IPS DF 4.7 (cell line): ENCODE measurements around the gene AIF1L.

Experiments used
- DNase-seq: peaks from one replicate; pipeline ENCODE4 v3.0.0-alpha.2; 2013; ENCODE audit warnings: low spot score; ENCODE audit errors: extremely low read depth

AIF1L gene

DNA sequence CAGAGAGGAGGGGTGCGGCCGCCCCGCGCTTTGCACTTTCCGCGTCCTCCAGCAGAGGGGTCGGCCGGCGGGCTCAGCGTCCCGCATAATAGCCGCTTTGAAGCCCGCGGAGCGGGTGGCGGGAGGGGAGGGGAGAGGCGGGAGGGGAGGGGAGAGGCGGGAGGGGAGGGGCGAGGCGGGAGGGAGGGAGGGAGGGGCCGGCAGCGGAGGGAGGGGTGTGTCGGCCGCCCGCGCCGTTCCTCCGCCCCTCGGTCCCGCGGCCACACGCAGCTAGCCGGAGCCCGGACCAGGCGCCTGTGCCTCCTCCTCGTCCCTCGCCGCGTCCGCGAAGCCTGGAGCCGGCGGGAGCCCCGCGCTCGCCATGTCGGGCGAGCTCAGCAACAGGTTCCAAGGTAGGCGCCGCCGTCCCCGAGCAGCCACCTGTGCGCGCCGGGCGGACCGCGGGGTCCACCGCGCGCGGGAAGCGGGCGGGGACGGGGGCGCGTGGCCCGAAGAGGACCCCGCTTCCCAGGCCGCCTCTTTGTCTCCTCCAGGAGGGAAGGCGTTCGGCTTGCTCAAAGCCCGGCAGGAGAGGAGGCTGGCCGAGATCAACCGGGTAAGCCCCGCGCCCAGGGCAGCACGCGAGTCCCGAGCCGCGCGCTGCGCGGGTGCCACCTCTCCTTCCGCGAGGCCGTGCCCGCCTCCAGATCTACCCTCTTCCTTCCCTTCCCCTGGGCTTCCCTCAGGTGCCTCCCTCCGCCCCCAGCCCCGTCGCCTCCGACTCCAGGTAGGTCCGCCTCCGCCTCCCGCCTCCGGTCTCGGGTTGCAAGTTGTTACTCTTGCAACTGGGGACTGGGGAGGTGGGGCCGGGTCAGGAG lies at the start of gene AIF1L:
Gene AIF1L, plus strand, starts transcription at position 263 of the 857 bp plus-strand sequence. Its CDS starts 99 bp downstream, at position 362.
- DNase-seq = no peak

DNA sequence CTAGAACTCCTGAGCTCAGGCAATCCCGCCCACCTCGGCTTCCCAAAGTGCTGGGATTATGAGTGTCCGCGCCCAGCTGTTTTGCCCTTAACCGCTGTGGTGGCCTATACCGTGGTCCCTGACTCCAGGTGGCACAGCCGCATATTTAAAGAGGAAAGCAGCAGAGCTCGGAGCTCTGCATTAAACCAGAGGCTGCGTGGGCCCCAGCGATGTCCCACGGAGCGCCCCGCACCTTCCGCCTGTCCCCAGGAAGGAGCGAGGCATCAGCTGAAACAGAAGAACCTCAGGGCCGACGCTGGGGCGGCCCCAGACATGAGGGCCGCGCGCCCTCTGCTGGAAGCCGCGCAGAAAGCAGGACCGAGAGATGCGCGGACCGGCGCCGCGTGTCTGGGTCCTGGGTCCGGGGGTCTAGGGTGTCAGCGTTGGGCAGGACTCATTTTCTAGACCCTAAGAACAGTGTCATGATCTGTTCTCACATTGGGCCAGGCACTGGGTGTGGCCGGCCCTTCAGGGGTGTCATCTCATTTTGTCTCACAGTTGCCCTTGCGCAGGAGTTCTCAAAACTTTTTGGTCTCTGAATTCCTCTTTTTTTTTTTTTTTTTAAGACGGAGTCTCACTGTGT lies 49.6 kb upstream of the AIF1L start:
- peak; percentile 33 for DNase-seq

DNA sequence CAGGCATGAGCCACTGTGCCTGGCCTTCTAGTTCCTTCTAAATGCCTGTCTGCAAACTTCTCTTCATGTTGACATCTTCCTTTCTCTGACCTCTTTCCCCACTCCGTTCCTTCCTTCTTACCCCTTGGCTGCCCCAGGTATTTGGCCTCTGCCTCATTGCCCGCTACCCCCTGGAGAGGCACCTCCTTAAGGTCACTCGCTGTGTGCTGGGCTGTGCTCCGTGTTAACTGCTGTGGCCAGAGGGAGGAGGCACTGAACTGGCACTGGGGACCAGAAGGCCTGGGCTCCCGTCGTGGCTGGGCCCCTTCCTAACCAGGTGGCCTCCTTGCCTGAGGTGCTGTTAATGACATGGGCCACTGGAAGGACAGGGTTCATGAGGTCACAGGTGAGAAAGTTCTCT lies 48.0 kb upstream of the AIF1L start:
- DNase-seq = no peak

DNA sequence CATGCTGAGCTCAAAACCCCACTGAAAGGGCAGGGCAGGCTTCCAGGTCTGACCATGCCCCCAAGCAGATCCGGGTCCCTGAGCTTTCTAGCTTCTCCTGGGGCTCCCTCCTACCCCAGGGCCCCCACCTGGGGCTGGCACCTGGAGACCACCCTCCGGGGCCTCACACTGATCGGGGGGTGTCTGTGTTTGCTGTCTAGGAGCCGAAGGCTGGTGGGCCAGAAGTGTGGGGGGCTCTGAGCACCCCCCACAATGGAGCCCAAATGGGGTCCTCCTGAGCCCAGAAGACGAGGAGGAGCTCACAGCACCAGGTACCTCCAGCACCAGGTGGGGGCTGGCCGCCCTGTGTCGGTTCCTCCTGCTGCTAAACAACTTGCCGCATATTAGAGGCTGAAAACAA lies 47.5 kb upstream of the AIF1L start:
- no peak for DNase-seq

DNA sequence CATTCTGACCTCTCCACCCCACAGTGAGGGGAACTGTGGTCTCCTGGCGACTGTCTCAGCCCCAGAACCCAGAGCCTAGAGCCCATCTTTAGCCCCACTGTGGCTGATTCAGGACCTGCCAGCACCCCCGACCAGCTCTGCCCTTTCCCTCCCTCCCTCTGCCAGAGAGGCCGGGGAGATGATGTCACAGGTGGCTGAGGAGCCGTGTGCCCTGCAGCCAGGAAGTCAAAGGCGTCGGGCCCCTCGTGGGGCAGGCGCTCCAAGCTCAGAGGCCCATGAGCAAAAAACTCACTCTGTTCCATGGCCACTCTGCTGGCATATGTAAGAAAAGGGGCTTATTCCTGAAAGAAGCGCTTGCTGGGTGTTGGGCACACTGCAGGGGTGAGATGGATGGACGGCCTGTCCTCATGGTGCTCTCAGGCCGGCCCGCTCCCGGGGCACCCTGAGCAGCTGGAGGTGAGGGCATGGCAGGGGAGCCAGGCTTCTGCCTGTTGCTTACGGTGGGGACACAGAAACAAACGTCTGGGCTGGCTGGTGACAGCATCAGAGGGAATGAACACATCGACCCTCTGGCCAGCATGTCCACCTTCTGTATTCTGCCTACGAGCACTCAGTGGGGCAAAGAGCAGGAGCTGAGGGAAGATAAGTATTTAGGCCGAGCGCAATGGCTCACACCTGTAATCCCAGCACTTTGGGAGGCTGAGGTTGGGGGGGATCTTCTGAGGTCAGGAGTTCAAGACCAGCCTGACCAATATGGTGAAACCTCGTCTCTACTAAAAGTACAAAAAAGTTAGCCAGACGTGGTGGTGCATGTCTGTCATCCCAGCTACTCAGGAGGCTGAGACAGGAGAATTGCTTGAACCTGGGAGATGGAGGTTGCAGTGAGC lies 46.3 kb upstream of the AIF1L start:
- DNase-seq = no peak

DNA sequence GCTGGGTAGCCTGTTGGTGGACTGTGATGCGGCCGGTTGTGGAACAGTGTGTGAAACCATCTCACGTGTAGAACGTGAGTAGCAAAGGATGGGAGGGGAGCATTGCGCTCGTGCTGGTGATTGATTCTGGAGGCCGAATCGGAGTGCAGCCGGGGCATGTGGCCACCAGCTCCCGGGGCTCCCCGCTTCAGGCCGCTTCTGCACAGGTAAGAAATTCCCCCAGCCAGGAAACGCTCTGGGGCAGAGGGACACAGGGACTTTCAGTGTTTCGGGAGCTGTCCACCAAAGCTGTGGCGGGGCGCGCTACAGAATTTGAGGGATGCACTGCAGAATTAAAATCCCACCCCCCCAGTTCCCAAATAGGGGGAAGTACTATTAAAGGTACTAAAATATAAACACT lies 45.5 kb upstream of the AIF1L start:
- DNase-seq = no peak

DNA sequence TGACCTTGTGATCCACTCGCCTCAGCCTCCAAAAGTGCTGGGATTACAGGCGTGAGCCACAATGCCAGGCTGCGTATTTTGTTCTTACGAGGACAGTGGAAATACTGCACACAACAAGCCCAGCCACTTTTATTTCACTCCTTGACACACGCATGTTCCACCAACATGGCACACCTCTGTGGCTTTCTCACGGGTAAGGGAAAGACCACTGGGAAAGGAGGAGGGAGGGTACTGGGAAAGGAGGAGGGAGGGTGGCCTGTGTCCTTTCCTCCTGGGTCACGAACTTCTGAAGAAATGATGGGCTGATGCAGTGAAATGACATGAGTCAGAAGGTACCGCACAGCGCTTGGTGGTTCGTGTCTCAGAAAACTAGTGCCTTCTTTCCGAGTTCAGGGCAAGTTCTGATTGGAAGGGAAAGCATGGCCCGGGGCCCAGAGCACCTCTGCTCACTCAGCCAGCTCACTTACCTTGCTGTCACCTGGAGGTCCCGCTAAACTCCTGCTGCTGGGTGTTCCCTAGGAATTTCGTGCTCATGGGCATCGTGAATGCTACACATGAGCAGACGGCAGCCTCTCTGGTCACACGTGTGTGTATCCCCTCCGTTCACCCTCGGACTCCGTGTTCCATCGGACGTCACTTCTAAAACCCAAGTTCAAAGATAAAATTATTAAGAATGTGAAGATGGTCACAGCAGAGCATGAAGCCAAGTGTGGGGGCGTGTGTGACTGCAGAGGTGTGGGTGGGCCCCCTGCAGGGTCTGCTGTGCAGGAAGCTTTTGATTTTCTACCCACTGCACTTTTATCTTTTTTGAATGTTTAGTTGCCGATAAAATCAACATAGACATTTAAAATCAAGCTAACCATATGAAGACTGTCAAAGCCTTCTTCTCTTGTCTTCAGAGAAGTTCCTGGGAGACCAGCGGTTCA lies 44.5 kb upstream of the AIF1L start:
- no peak for DNase-seq

DNA sequence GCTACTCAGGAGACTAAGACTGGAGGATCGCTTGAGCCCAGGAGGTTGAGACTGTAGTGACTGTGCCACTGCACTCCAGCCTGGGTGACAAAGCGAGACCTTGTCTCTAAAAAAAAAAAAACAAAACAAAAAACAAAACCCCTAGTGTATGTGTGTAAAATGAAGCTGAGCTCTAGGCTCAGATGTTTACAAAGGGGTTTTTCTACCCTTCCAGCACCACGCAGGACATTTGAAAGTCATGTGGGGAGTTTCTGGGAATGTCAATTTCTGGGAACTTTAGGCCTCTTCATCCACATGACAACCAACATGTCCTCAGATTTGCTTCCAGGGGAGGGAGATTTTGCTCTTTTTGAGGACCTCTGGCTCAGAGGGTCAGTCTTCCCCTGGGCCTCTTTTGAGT lies 42.4 kb upstream of the AIF1L start:
- DNase-seq = no peak

DNA sequence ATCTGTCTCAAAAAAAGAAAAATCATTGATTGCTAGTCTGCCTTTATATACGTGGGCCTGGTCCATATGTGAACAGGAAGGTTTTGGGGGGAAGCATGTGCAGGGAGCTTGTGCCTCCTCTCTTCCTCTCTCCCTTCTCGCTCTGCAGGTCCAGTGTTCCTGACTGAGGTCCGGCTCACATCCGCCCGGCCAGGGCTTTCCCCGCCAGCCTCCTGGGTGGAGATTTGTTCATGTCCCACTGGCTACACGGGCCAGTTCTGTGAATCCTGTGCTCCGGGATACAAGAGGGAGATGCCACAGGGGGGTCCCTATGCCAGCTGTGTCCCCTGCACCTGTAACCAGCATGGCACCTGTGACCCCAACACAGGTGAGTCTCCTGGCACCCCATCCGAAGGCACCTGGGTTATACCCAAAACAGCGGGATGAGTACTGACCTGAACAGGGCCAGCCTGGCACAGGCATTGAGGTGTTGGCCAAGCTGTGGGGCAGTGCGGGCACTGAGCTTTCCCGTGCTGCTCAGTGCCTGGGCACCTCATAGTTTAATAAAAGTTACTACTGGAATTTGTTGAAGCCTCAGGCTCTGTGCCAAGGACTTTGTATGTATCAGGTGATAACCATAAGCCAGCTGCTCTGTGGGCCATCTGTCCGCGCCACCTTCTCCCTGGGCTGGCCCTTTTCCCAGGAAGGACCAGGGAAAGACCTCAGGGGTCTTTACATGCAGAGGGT lies 39.4 kb upstream of the AIF1L start:
- no peak for DNase-seq

DNA sequence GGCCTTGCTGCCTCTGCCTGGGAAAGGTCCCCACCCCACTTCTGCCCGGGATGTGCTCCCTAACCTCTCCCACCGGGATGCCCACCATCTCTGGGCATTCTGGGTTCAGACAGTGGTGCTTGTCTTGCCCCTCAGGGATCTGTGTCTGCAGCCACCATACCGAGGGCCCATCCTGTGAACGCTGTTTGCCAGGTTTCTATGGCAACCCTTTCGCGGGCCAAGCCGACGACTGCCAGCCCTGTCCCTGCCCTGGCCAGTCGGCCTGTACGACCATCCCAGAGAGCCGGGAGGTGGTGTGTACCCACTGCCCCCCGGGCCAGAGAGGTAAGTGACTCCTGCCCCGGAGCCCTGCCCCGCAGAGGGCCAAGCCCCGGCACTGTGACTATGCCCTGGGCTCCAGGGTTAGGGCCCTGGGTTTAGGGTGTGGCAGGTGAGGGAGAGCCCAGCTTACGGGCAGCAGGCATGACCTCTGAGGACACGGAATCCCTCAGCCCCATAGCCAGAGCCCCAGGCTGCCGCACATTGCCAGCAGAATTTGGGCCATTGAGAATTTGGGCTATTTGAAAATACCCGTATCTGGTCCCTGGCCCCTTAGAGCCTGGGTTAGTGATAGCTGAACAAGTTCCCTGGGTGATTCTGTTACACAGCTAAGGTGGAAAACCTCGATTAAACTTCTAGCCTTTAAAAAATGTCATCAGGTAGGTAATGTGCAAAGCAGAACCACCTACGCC lies 35.3 kb upstream of the AIF1L start:
- DNase-seq = no peak

DNA sequence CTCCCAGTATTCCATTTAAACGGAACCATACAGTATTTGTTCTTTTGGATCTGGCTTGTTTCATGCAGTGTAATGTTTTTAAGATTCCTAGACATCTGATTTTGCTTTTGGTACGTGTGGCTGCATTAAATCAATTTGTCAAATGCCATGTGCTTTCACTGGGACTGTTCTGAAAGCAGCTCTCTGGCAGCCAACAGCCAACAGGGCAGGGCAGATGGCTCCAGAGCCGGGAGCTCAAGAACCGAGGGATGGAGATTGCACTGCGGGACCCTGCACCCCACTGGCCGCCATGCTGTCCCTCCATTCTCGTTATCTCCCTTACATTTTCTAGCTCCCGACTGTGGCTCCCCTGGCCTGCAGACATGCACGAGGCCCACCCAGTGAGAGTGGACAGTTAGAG lies 33.4 kb upstream of the AIF1L start:
- no peak for DNase-seq

DNA sequence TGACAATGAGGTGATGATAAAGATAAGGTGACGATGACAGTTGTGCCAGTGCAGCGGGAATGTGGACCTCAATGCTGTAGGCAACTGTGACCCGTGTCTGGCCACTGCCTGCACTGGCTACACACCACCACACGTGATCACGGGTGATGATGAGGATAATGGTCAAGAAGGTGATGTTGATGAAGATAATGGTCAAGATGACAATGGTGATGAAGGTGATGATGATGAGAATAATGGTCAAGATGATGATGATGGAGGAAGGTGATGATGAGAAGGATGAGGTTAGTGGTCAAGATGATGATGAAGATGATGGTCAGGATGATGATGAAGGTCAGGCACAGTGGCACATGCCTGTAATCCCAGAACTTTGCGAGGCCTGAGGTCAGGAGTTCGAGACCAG lies 30.7 kb upstream of the AIF1L start:
- no peak for DNase-seq

DNA sequence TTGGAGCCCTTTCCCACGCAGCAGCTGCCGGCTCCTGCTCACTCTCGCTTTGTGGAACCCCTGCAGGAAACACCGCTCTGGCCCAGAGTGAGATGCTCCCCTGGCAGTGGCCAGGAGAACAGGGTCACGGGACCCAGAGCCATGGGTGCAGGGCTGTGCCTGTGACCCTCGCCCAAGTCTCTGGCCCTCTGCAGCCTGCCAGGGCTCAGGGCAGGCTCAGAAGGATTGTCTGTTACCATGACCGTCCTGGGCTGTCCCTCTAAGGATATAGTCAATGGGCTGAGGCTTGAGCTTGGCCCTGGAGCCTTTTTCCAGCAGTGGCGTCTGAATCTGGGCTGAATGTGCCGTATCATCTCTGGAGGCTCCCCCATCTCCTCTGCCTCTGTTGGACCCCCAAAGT lies 28.7 kb upstream of the AIF1L start:
- no peak for DNase-seq

DNA sequence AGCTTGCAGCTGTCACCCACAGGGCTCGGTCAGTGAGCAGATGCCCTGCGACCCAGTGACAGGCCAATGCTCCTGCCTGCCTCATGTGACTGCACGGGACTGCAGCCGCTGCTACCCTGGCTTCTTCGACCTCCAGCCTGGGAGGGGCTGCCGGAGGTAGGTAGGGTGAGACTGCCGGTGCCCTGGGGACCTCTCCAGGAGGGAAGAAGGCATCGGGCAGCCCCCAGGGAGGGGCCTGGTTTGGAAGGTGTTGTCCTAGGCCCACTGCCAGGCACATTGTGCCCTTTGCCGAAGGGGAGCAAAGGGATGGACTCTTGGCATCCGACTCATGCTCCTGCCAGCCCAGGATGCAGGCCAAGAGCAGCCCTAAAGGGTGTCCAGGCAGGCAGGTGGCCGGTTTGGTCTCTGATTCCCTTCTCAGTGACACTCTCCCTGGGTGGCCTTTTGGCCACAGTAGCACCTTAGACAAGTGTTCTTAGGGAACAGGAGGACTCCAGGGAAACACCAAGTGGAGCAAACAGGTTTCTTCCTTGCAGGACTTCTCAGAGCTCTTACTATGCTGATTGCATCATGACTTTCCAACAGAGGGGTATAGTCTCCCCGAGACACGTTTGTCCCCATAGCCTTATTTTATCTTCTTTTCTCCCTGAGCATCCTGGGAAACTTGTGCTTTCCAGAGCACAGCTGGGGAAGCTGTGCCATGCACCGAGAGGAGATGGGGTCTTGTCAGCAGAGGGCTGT lies 28.1 kb upstream of the AIF1L start:
- DNase-seq = no peak

DNA sequence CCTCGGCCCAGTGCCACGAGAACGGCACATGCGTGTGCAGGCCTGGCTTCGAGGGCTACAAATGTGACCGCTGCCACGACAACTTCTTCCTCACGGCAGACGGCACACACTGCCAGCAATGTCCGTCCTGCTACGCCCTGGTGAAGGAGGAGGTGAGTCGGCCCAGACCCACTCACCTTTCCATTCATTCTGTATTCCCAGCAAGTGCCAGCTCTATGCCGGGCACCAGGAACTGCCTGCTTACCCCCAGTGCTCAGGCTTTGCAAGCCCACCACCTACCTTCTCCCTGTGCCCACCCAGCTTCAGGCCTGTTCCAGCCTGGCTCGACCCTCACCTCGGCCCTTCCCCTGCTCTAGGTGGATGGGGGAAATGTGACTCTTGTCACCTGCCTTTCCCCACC lies 26.6 kb upstream of the AIF1L start:
- DNase-seq = no peak

DNA sequence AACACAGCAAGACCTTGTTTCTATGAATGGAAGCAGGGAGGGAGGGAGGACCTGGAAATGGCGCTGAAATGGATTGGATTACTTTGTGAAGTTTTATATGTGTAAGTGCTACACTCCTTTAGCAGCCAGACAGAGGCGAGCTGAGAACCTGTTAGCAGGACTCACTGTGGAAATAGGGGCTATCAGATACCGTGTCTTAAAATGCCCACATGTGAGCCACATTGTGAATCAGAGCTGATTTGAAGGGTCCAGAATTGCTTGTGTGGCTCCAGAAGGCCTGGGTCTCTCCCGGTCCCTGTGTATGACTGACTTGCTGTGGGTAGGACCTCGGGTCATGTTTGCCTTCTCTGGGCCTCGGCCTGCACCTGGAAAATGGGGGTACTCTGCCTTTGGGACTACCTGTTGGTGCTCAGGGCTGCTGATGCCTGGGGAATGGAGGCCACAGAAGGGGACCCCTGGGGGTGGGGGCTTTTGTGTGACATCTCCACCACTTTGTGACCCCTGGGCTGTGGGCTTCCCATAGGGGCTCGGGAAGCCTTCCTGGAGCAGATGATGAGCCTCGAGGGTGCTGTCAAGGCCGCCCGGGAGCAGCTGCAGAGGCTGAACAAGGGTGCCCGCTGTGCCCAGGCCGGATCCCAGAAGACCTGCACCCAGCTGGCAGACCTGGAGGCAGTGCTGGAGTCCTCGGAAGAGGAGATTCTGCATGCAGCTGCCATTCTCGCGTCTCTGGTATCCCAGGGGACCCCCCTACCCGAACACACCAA lies 24.0 kb upstream of the AIF1L start:
- DNase-seq = no peak

DNA sequence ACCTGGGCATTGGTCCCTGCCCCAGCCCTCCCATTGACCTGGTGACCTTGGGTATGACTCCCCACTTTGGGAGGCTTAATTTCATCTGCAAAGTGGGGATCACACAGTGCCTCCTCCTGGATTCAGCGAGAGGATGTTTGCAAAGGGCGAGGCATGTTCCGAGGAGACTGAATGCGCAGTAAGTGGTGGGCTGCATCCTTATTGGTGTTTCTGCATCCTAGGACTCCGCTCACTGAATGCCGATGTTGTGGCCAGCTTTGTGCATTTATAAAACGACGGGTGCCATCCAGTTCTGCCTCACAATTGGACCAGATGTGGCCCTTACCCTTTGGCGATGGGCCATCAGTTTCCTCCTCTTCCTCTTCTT lies 23.5 kb upstream of the AIF1L start:
- DNase-seq = no peak
